Measurements from ENCODE around the gene UBE2F. TPM values are rescaled to one million over a fixed set of nuclear protein-coding genes. Genes with fewer than 3 reads are reported as not detected.
A peak's percentile ranks its signal among the peaks of the same experiment; 100 is the strongest.

The UBE2F gene
- total and polyA plus RNA-seq, 2 of the 4 experiments (the other 2 are of a cell fraction), result 44.6 to 59.8 TPM

DNA sequence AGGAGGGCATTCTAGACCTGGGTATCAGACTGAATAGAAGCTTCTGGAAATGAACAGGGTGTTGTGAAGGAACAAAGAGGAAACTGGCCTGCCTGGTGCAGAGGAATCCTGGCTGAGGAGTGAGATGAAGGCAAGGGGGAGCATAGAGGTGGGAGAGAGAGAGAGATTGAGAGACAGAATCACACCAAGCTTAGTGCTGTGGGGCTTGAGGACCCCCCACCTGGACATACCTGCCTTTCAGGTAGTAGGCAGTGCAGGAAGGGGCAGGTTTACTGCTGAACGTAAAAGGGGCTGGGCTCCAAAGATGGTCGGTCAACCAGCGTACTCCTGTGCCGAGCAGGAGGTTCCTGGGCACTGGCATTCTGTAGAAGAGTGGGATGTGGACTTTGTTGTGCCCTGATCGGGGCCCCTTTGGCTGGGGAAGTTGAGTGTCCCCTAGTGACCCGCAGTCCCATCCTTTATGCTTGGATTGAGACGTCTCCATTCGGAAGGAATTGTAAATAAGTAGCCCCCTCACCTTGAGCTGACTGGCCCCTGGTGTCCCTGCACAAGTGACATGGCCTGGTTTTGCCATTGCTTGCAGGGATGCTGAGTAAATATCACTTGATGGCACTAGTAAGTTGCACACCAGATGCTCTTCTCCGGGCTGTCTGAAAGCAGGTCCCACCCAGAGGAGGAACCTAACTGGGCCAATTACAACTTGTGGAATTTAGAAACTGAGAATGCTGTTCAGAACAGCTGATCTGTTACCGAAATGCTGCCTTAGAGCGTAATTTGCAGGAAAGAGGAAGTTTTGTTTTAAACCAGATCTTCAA lies 1.4 kb downstream of the UBE2F start:
- peak overlapping the region; percentile 90 for H2AK9ac ChIP-seq (replicated peaks; ENCODE audit: low read depth, low read length, poor library complexity)
- DNase-seq (peak; percentile 71), ATAC-seq (ENCODE audit: low read depth) (peak; percentile 24)
- in situ Hi-C loops (cut with MboI; ENCODE audit: low sequenced_read_pairs) (no loop called here), intact Hi-C loops (cut with micrococcal nuclease) (loop anchor here (2.0 to 5.0 kb wide), 2 partner anchors 94 to 295 kb away; partner anchors contain the start of gene SCLY), dilution Hi-C loops (cut with HindIII; ENCODE audit: low sequenced_read_pairs, unreplicated experiment) (no loop called here)
- BruUV-seq (replicated peaks), result no TSS peak
- peak overlapping the region; percentile 91 for H2AFZ ChIP-seq (replicated peaks; ENCODE audit: low read length, poor library complexity)
- H3K23ac ChIP-seq (ENCODE audit: low read depth, low read length), result peak overlapping the region; percentile 87
- H2AK5ac ChIP-seq (ENCODE audit: low read depth, low read length), result peak overlapping the region; percentile 66; the same call in 1 of the 2 replicates
- peak overlapping the region; percentile 74 for H3K4me3 ChIP-seq (ENCODE audit: insufficient read depth, low read depth, low read length)
- peak overlapping the region; percentile 93 for H3K9ac ChIP-seq (ENCODE audit: low read depth, low read length)
- WGBS, 2 experiments (ENCODE audit: extremely low coverage in 2 of 2, insufficient read length in 1 of 2), result 55% methylated on average over 4 of the region's 11 CpGs; no CpG with 5 or more reads in 1 of the 2 experiments
- no peak overlapping the region for H2BK20ac ChIP-seq (ENCODE audit: low read depth, low read length)
- ChIA-PET POLR2A (ENCODE audit: unreplicated experiment) (interaction anchor here (0.6 kb wide), 1 partner anchor 111 kb away, joined by 4 read pairs; no protein-coding TSS in a partner anchor), CTCF (interaction anchor here (0.5 to 1.3 kb wide), 4 partner anchors 9 to 295 kb away, joined by 3 read pairs; no protein-coding TSS in a partner anchor)
- no peak overlapping the region for H4K91ac ChIP-seq (ENCODE audit: insufficient read depth, low read depth, low read length)
- no peaks in the 10 kb centered on the region for H3K9me3 ChIP-seq (ENCODE audit: control insufficient read depth, insufficient read depth, low read length)
- H3K4ac ChIP-seq (ENCODE audit: low read depth, low read length), result peak overlapping the region; percentile 75
- peak overlapping the region; percentile 94; the same call in 1 of the 2 replicates for H3K14ac ChIP-seq (replicated peaks; ENCODE audit: low read depth, low read length)
- no peak overlapping the region for H4K5ac ChIP-seq (ENCODE audit: low read depth, low read length)
- H3K4me2 ChIP-seq (ENCODE audit: low read depth, low read length), result peak overlapping the region; percentile 93
- H3K4me1 ChIP-seq (ENCODE audit: control insufficient read depth, insufficient read depth, low read length), result peaks cover 6% of the 10 kb centered on the region
- H3K36me3 ChIP-seq (ENCODE audit: control insufficient read depth, insufficient read depth, low read length), result no peaks in the 10 kb centered on the region; the same call in 1 of the 2 replicates
- peak overlapping the region in 1 of 2 experiments; percentile 51; a peak in 1 of 4 replicates for H4K8ac ChIP-seq (ENCODE audit: low read depth in 2 of 2, low read length in 2 of 2)
- H2BK15ac ChIP-seq (ENCODE audit: low read depth, low read length), result no peak overlapping the region
- no peak overlapping the region for H3K27ac ChIP-seq (ENCODE audit: insufficient read depth, low read length)
- no peak overlapping the region for H2BK5ac ChIP-seq (ENCODE audit: low read depth, low read length, poor library complexity, severe bottlenecking)
- H2BK120ac ChIP-seq (ENCODE audit: low read depth, low read length), result peak overlapping the region; percentile 34; the same call in 1 of the 2 replicates
- H3K27me3 ChIP-seq (ENCODE audit: control insufficient read depth, insufficient read depth, low read length), result no peaks in the 10 kb centered on the region
- H3K56ac ChIP-seq (ENCODE audit: extremely low read depth, insufficient read depth, low read length), result no peak overlapping the region
- no peak overlapping the region for H3K18ac ChIP-seq (ENCODE audit: low read depth, low read length)
- peaks cover 15 to 57% of the 10 kb centered on the region in 2 experiments for H3K79me1 ChIP-seq (ENCODE audit: low read depth in 1 of 2, low read length in 2 of 2)
- peaks cover 55% of the 10 kb centered on the region for H4K20me1 ChIP-seq (ENCODE audit: insufficient read depth, low read length)
- TF ChIP-seq RFX5 (IDR thresholded peaks at IDR 0.05; ENCODE audit: low read depth, low read length), result no peak
- TF ChIP-seq CTCF (conservative IDR thresholded peaks at IDR 0.05; ENCODE audit: low read depth, low read length), result no peak
- TF ChIP-seq NFE2L2 (IDR thresholded peaks at IDR 0.05; ENCODE audit: low read depth, low read length), result no peak
- no peak for TF ChIP-seq USF2 (IDR thresholded peaks at IDR 0.05; ENCODE audit: low read depth, low read length)
- no peak for TF ChIP-seq MAZ (IDR thresholded peaks at IDR 0.05; ENCODE audit: borderline replicate concordance, low read depth, low read length)
- TF ChIP-seq RCOR1 (IDR thresholded peaks at IDR 0.05; ENCODE audit: insufficient replicate concordance, low read length), result no peak
- no peak for TF ChIP-seq BHLHE40 (IDR thresholded peaks at IDR 0.05; ENCODE audit: low read depth, low read length)
- TF ChIP-seq RAD21 (IDR thresholded peaks at IDR 0.05; ENCODE audit: low read length), result no peak
- no peak for TF ChIP-seq POLR2A (IDR thresholded peaks at IDR 0.05; ENCODE audit: low read depth, low read length)
- no peak for TF ChIP-seq SMC3 (IDR thresholded peaks at IDR 0.05; ENCODE audit: low read depth, low read length)
- no peak for TF ChIP-seq MAFK (IDR thresholded peaks at IDR 0.05; ENCODE audit: low read depth, low read length)
- TF ChIP-seq FOS (IDR thresholded peaks at IDR 0.05; ENCODE audit: low read depth, low read length), result no peak
- peaks cover 35% of the 10 kb centered on the region for H3K9me1 ChIP-seq (ENCODE audit: insufficient read depth, low read length)
